ENCODE results near the gene SOX5.

- TF ChIP-seq CTCF (IDR thresholded peaks at IDR 0.05) (no peak), POLR2A (IDR thresholded peaks at IDR 0.05) (no peak)
Observed at GRCh38 chr12:23655112-23655511, 294.4 kb downstream of the SOX5 start.

All from adrenal gland (tissue), 5 donors.